Glomerular visceral epithelial cell (primary cell): ENCODE data around the gene VPS37D.
"Not testable (repeated sequence)": the region's sequence is repeated elsewhere in the genome, so short reads cannot be mapped to it uniquely, and the experiment has no call there.

Experiments
- DNase-seq: peaks from one replicate; pipeline ENCODE4 v3.0.0-alpha.2; 2016; ENCODE audit errors: extremely low spot score

VPS37D gene, protein sequence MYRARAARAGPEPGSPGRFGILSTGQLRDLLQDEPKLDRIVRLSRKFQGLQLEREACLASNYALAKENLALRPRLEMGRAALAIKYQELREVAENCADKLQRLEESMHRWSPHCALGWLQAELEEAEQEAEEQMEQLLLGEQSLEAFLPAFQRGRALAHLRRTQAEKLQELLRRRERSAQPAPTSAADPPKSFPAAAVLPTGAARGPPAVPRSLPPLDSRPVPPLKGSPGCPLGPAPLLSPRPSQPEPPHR

DNA sequence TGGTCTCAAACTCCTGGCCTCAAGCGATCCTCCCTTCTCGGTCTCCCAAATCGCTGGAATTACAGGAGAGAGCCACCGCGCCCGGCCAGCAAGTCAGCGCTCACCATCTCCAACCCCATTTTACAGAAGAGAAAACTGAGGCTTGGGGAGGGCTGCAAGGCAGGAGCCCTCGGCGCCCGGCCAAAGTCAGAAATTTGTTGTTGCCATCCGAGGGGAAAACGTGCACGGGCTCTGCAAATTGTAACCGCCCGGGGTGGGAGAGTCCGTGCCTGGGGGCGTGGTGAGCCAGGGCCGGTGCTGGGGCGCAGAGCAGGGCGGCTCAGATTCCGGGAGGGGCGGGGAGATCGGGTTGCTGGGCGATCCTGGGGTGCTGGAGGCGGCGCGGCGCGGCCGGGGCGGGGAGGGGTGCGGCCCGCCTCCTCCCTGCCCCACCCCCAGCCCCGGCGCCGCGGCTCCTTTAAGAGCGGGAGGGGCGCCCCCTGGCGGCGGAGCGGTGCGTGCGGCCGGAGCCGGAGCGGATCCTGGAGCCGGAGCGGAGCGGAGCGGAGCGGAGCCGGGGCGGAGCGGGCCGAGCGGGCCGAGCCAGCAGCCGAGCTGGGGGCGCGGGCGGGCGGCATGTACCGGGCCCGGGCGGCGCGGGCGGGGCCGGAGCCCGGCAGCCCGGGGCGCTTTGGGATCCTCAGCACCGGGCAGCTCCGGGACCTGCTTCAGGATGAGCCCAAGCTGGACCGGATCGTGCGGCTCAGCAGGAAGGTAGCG, at the start of gene VPS37D:
Gene VPS37D (plus strand): TSS at position 488 of the 759 bp plus-strand sequence. CDS start 128 bp downstream, at position 616.
- DNase-seq, result peak; percentile 89

DNA sequence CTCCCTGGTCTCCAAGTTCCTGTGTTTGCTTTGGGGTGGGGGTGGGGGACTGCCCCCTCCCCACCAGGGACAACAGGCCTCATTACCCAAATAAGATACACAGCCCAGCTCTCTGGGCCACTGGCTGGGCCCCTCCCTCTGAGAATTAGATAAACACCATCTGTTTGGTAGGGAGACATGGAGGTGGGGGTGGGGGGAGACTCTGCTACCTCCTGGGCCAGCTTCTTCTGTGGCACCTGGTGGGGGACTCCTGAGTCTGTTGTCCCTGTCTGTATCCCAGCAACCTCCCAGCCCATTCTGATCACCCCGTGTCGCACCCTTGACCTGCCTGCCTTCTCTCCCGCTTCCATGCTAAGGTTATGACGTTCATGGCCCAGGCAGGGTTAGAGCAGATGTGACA, 49.1 kb upstream of the VPS37D start:
- no peak for DNase-seq

- not testable (repeated sequence) for DNase-seq
Measured at GRCh38 chr7:73619394-73619793, 48.2 kb upstream of the VPS37D start.

- DNase-seq, result no peak
Measured at GRCh38 chr7:73621168-73622063, 46.2 kb upstream of the VPS37D start.

DNA sequence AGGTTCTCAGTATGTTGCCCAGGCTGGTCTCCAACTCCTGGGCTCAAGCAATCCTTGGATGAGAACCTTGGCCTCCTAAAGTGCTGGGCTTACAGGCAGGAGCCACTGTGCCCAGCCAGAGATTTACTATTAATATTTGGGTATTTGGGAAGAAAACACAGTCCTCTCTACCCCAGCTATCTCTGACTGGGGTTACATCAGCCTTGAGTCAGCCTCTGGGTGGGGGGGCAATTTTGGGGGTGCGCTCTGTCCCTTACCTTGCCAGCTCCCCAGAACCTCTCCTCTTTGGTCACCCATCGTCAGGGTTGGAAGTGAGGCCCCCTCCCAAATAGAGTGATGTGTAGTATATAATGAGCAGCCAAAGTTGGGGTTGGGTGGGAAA, 45.1 kb upstream of the VPS37D start:
- DNase-seq, result no peak

DNA sequence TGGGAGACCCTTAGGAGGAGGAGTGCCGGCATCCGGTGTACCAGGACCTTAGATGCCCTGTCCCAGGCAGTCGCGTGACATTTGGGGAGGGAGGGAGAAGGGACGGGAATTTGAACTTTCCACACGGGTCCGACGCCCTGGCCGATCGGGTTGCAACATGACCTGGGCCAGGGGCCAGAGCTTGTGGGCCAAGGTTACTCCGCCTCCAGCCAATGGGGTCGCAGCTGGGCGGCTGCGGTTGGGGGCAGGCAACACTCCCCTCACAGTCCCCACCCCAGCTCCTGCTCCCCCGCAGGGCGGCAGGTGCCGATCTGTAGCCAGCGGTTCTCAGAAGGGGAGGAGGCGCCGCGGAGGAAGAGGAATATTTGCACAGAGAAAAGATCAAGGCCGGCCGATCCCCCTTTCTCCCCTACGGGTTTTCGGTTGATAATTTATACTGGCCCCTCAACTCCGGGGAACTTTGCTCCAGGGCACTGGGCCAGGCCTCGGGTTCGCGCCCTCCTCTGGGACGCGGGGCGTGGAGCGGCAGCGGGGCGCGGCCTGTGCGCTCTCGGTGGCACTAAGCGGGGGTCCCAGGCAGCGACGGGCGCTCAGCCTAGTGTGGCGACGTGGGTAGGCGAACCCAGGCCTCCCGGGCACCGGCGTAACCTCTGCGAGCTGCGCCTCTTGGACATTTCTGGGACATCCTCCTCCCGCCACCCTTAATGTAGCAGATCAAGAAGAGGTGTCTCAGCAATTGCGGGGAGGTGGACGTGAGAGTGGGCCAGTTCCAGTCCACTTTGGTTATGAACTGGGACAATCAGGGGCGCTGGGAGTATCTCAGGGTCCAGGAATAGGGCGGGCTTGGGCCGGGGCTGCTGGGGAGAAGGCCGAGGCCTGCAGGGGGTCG, 44.5 kb upstream of the VPS37D start:
- DNase-seq, result no peak

DNA sequence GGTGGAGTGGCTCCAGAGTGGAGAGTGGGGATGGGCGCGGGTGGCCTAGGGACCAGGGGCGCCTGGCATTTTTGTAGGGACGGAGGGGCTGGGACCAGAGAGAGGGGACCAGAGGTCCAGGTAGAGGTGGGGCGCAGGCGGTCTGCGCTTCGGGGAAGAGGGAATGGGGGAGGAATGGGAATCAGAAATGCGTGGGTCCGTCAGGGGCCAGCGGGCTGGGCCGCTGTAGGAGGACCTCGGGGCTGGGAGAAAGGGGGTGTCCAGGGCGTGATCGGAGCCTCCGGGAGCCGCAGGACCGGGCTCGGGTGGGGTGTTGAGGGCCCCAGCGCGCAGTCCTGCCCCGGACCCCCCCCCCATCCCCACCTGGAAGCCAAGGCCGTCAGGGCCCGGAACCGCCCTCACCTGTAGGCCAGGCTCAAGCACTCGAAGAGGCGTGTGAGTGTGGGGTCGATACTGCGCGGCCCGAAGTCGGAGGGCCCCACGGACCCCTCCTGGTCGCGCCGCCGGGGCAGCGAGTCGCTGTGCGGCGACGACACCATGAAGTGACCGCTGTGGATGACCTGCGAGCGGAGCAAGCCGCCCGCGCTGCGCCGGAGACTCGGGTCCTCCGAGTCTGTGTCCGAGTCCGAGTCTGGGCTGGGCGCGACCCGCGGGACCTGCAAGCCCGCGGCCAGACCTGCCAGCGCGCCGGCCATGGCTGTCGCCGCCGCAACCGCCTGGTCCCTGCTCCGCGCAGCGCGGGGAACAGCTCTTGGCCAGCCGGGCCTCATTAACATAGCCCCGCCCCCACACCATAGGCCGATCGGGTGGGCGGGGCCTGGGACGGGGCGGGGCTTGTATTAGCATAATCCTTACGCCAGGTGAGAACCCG, 43.6 kb upstream of the VPS37D start, which contains the start of gene MLXIPL:
Gene MLXIPL (minus strand): TSS at position 725 of the 871 bp plus-strand sequence. CDS start 30 bp downstream, at position 695.
- peak; percentile 56 for DNase-seq

GRCh38 chr7:73624669-73625001, 43.0 kb upstream of the VPS37D start:
- DNase-seq, result no peak

DNA sequence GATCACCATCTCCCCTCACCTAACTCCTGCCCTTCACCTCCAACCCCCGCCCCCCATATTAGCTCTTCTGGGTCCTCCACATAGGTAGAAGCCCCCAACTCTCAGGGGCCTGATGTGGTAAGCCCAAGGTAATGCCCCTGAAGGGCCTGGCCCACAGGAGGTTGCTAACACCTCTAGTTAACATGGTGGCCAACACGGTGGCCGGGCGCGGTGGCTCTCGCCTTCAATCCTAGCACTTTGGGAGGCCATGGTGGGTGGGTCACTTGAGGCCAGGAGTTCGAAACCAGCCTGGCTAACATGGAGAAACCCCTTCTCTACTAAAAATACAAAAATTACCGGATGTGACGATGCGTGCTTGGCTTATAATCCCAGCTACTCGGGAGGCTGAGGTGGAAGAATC, 42.4 kb upstream of the VPS37D start:
- DNase-seq, result no peak

DNA sequence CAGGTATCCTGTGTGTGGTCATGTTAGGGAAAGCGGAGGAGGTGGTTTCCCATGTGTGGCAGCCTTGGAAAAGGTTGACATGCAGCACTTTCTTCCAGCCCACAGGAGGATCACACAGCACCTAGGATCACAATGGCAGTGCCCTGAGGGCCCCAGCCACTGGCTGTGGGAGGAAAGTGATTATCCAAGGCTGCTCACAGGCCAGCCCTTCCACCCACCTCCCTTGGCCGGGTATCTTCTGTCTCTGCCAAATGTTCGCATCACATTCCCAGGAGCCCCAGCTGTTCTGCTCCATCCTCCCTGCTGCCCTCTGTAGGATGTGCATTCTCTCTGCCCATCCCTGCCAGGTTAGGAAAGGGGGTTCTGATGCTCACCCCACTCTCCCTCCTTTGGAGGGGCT, 40.8 kb upstream of the VPS37D start:
- no peak for DNase-seq

GRCh38 chr7:73628504-73628903, 39.1 kb upstream of the VPS37D start:
- no peak for DNase-seq

DNA sequence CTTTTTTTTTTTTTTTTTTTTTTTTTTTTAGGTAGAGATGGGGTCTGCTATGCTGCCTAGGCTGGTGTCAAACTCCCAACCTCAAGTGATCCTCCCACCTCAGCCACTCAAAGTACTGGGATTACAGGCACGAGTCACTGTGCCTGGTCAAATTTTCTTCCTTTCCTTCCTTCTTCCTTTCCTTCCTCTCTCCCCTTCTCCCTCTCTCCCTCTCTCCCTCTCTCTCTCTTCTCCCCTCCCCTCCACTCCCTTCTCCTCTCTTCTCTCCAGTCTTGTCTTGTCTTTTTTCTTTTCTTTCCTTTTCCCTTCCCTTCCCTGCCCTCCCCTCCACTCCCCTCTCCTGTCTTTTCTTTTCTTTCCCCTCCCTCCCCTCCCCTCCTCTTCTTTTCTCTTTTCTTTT, 36.1 kb upstream of the VPS37D start:
- DNase-seq, result no peak

DNA sequence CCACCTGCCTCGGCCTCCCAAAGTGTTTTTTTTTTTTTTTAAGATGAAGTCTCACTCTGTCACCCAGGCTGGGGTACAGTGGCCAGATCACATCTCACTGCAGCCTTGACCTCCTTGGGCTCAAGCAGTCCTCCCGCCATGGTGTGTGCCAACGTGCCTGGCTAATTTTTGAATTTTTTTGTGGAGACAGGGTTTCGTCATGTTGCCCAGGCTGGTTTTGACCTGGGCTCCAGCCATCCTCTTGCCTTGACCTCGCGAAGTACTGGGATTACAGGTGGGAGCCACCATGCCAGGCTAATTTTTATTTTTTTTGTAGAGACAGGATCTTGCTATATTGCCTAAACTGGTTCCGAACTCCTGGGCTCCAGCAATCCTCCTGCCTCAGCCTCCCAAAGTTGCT, 34.3 kb upstream of the VPS37D start:
- DNase-seq, result no peak

- no peak for DNase-seq
Measured at GRCh38 chr7:73633844-73634243, 33.8 kb upstream of the VPS37D start.

DNA sequence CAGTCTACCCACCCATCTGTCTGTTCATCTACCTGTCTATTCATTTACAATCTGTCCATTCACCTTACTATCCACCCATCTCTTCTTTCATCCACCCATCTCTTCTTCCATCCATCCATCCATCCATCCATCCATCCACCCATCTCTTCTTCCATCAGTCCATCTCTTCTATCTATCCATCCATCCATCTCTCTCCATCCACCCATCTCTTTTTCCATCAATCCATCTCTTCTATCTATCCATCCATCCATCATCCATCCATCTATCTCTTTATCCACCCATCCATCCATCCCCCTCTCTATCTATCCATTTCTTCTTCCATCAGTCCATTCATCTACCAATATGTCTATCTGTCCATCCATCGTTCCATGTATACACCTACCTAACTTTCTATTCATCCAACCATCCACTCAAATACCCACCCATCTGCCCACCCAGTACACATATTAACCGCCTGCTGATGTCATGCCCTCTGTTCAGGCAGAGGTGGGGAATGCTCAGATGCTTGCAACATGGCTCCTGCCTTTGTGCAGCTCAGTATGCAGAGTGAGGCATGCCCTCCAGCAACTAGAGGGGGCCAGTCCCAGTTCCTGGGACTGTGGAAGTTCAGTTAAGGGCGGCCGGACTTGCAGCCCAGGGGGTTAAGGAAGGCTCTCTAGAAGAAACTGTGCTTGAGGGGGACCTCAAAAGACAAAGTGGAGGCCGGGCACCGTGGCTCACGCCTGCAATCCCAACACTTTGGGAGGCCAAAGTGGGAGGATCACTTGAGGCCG, 32.0 kb upstream of the VPS37D start:
- DNase-seq, result no peak

DNA sequence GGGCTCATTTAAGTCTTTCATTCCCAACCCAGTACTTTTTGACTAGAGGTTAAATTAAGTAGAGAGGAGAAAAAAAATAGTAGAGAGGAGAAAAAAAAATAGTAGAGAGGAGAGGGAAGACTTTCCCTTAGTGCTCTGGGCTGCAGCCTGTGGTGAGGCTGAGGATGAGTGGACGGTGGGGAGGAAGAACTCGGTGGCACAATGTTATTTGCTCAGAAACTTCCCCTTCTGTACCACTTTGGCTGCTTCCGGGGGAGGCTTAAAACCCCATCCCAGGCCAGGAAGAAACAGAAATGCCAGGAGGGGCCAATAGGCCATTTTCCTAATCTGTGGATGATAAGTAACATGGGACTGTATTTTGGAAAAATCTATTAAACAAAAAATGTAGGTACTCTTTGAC, 28.7 kb upstream of the VPS37D start:
- DNase-seq, result no peak

DNA sequence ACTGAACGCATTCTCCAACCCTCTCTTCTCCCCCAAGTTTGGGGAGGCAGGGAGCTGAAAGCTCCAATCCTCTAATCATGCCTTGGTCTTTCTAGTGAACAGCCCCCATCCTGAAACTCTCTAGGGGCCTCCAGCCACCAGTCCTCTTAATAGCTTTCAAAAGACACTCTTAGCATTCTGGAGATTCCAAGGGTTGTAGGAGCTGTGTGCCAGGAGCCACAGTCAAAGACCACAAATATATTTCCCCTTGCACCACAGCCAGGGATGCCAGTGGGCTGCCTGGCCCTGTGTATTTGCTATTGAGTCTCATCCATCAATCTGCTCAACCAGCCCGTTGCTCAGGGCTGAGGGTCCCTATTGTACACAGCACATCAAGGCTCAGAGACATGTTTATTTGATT, 24.8 kb upstream of the VPS37D start:
- no peak for DNase-seq

DNA sequence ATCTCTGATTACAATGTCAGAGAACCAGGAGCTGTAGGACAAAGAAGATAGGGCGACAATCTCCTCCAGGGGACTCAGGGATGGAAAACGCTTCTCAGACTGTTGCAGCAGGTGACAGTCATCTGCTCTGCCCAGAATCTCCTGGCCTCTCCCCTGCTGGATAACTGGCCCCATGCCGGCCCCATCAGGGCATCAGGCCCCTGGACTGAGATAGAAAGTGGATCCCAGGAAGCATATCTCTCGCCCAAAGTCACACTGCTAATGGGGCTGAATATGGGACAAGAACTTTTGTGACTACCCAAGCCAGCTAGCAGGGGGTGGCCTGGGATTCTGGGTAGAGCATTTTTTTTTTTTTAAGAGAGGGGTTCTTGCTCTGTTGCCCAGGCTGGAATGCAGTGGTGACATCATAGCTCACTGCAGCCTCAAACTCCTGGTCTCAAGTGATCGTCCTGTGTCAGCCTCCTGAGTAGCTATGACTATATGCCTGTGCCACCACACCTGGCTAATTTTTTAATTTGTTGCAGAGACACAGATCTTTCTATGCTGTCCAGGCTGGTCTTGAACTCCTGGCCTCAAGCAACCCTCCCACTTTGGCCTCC, 22.8 kb upstream of the VPS37D start:
- no peak for DNase-seq

DNA sequence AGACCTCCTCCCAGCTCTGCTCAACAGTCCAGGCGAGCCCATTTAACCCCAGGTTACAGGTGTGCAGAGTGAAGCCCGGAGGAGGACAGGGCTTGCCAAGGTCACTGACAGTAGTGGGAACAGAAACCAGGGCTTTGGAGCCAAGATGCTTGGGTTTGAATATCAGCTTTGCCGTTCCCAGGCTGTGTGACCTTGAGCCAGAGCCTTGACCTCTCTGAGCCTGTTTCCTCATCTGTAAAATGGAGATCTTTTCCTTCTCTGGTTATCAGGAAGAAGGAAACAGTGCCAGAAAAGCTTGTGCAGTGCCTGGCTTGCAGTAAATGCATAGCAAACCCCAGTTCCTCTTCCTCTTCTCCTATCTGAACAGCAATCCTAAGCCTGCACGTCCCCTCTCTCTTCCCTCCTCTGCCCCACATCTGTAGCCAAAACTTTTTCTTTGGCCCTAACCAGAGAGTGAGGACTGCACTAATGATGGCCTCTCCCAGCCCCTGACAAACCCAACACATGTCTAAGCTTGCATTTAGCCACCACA, 21.9 kb upstream of the VPS37D start:
- DNase-seq, result no peak
